Measurements from ENCODE around the gene OPN1MW.
"Not testable (repeated sequence)": the region's sequence is repeated elsewhere in the genome, so short reads cannot be mapped to it uniquely, and the experiment has no call there.

GRCh38 chrX:154196466-154196865 is 14.1 kb downstream of the OPN1MW start:
- not testable (repeated sequence) for TF ChIP-seq CTCF (IDR thresholded peaks at IDR 0.05; ENCODE audit: poor library complexity, severe bottlenecking); SMC3 (conservative IDR thresholded peaks at IDR 0.05; ENCODE audit: poor library complexity); RAD21 (conservative IDR thresholded peaks at IDR 0.05); TAF1 (IDR thresholded peaks at IDR 0.05; ENCODE audit: low read depth); EP300 (conservative IDR thresholded peaks at IDR 0.05; ENCODE audit: poor library complexity, severe bottlenecking); EZH2 (IDR thresholded peaks at IDR 0.05; ENCODE audit: borderline replicate concordance, insufficient read depth, low read length, poor library complexity, severe bottlenecking)
